GM13976 (cell line): ENCODE results near the gene AUTS2.

Source experiments
- DNase-seq: peaks from one replicate; pipeline ENCODE4 v3.0.0; 2012; ENCODE audit warnings: low spot score
- in situ Hi-C: fragments of 300-500 bp; cut with MboI; formaldehyde crosslinking; loops from one replicate; pipeline ENCODE4 v1.12.0; 2022; ENCODE audit warnings: low sequenced_read_pairs, mixed read lengths, inconsistent platforms; ENCODE audit not compliant: unreplicated experiment
- TF ChIP-seq, protein P1 (sequence below): IDR thresholded peaks from 2 replicates; pipeline ENCODE4 v1.5.1; 2012; ENCODE audit warnings: borderline replicate concordance, mild to moderate bottlenecking; ENCODE audit not compliant: insufficient read depth; ENCODE audit errors: extremely low read depth, missing control alignments, control extremely low read depth

Gene AUTS2

GRCh38 chr7:70294211-70294911 is 696.1 kb downstream of the AUTS2 start:
- TF ChIP-seq, protein P1, sequence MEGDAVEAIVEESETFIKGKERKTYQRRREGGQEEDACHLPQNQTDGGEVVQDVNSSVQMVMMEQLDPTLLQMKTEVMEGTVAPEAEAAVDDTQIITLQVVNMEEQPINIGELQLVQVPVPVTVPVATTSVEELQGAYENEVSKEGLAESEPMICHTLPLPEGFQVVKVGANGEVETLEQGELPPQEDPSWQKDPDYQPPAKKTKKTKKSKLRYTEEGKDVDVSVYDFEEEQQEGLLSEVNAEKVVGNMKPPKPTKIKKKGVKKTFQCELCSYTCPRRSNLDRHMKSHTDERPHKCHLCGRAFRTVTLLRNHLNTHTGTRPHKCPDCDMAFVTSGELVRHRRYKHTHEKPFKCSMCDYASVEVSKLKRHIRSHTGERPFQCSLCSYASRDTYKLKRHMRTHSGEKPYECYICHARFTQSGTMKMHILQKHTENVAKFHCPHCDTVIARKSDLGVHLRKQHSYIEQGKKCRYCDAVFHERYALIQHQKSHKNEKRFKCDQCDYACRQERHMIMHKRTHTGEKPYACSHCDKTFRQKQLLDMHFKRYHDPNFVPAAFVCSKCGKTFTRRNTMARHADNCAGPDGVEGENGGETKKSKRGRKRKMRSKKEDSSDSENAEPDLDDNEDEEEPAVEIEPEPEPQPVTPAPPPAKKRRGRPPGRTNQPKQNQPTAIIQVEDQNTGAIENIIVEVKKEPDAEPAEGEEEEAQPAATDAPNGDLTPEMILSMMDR, result no peak
- in situ Hi-C loops, result no loop called here
- no peak for DNase-seq

GRCh38 chr7:70298780-70299471 is 700.7 kb downstream of the AUTS2 start:
- TF ChIP-seq, protein P1, result no peak
- in situ Hi-C loops, result no loop called here
- no peak for DNase-seq

GRCh38 chr7:70299472-70299807 is 701.2 kb downstream of the AUTS2 start:
- in situ Hi-C loops, result no loop called here
- TF ChIP-seq, protein P1, result no peak
- DNase-seq, result no peak

GRCh38 chr7:70301673-70302185 is 703.5 kb downstream of the AUTS2 start:
- TF ChIP-seq, protein P1, result no peak
- in situ Hi-C loops, result no loop called here
- no peak for DNase-seq

DNA sequence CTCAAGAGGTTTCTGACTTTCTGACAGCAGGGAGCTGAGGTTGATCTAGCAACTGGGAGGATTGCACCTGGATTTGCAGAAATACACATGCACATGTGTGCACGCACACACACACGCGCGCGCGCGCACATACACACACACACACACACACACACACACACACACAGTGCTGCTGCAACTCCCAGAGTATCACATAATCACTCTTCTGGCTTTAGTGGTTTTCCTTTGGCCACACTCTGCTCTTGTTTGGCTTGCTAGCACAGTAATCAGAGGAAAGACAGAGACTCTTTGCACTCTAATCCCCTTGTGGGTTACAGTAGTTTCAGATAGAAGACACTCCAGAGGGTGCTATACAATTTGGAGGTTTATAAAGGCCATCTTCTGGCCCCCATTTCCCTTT is 705.0 kb downstream of the AUTS2 start:
- TF ChIP-seq, protein P1, result no peak
- in situ Hi-C loops, result no loop called here
- DNase-seq, result peak; percentile 21

DNA sequence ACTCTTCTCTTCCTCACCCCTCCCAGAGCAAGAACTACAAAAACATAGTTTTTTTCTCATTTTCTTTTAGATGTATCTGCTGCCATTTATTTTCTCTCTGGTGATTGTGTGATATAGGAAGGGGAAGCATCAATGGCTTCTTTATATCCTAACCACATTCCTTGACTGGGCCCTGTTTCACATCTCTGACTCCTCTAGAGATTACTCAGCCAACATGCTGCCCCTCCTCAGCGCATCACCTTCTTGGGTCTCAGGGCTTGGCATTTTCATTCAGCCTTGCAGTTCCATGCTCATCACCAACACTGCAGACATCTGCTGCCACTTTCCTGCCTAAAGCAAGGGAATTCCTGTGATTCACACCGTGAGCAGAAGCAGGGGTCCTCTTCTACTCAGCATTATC is 705.5 kb downstream of the AUTS2 start:
- peak; percentile 6 for DNase-seq
- TF ChIP-seq, protein P1, result no peak
- in situ Hi-C loops, result no loop called here

DNA sequence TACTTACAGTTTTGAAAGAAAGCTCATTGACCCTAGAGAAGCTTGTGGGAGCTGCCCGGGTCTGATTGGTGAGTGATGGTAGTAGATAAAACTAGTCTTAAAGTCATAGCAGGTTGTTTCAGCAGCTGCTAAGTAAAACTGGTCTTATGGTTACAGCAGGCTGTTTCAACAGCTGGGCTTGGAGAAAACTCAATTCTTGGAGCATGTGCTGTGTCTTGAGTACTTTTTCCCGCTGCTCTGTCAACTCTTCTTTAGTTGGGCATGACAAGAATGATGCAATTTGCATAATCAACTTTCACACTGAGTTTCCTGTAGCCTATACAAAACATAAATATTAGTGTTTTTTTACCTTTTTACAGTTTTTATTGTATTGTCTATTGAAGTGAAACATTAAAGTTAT is 707.9 kb downstream of the AUTS2 start:
- no peak for DNase-seq
- in situ Hi-C loops, result no loop called here
- TF ChIP-seq, protein P1, result no peak
